ENCODE data around the gene RBCK1.
A peak's percentile ranks its signal among the peaks of the same experiment; 100 is the strongest.
"Not testable (repeated sequence)": the region's sequence is repeated elsewhere in the genome, so short reads cannot be mapped to it uniquely, and the experiment has no call there.

Gene RBCK1

DNA sequence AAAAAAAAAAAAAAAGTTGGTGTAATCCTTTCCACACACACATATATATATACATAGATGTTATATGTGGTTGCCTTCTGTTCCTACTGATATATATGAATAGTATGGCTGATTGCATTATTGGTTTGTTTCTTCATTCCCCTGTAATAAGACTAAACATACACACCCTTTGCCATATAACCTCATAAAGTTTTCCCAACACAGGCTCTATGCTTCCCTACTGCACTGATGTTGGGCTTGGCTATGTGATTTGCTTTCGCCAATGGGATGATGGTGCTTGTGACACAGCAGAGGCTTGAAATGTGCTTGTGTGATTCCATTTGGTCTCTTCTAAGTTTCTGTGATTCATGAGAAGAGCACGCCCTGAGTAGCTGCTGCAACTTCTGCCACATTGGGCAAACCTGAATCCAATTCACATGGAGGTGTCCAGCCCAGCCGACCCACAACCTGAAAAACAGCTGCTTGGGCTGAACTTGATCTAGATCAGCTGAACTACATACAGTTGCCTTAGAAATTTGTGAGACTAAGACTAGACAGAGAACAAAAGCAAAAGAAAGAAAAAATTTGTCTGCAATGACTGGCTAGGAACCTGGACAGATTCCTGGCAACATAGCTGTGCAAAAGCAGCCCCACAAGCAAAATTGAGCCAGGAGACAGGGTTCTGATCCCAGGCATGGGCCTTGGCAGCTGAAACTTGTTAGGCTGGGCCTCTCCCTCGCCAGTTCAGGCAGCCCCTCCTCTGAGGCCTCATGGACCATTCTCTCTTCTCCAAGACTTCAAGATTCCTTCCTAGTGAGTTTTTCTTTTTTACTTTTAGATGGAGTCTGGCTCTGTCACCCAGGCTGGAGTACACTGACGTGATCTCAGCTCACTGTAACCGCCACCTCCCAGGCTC lies 67.6 kb downstream of the RBCK1 start:
- no peak for DNase-seq

DNA sequence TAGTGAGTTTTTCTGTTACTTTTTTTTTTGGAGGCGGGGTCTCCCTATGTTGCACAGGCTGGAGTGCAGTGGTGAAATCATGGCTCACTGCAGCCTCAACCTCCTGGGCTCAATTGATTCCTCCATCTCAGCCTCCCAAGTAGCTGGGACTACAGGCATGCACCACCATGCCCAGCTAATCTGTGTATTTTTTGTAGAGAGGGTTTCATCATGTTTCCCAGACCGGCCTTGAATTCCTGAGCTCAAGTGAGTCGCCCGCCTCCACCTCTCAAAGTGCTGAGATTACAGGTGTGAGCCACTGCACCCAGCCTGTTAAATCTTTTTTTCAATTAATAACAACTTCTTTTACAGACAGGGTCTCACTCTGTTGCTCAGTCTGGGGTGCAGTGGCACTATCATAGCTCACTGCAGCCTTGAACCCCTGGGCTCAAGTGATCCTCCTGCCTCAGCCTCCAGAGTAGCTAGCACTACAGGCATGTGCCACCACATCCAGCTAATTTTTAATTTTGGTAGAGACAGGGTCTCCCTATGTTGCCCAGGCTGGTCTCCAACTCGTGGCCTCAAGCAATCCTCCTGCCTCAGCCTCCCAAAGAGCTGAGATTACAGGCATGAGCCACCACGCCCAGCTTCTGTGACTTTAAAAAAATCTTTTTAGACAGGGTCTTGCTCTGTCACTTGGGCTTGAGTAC lies 68.6 kb downstream of the RBCK1 start:
- not testable (repeated sequence) for DNase-seq

DNA sequence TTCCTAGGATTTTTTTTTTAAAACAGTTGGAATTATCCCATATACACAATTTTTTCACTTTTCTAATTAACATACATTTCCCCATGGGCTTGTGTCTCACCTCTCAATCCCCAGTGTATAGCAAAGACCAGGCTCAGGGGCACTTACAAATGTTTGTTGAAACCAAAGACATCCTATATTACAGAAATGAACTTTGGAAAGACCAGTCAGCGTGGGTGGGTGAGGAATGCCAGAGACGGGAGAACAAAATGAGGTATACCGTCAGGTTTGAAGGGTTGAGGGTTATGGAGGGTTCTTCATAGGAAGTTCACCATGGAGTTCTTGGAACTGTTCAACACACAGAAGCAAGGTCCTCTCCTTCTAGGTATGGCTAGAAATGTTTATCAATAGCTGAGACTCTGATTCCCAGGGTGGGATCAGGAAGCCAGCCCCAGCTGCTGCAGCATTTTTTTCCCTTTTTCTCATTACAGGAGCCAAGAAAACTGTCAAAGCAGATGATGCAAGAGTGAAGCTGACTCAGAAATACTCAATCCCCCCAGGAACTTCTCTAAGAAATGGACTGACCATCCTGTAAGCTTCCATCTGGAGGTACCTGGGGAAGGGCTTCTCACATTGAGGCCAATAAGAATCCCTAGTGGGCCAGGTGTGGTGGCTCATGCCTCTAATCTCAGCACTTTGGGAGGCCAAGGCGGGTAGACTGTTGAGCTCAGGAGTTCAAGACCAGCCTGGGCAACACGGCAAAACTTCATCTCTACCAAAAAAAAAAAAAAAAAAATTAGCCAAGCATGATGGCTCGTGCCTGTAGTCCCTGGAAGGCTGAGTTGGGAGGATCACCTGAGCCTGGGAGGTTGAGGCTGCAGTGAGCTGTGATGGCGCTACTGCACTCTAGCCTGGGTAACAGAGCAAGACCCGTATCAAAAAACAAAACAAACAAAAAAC lies 70.2 kb downstream of the RBCK1 start:
- DNase-seq, result no peak

DNA sequence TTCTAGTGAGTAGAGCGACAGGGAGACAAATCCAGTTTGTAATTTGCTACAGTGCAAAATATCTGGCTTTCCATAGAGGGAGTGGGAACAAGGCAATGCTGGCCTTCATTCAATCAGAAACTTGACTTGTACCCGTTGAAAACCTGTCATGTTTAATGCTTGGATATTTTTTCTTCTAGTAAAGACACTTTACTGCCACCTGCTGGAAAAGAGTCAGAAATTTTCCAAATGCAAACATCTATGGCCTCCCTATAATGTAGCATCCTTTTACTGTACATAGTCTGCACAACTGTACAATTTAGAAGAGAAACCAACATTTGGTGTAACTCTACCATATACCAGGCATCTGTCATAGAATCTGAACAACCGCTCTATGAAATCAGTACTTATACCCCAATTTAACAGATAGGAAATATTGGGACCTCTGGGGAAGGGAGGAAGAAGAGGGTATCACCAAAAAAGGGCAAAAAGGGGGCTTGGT lies 70.9 kb downstream of the RBCK1 start:
- peak; percentile 44 for DNase-seq

DNA sequence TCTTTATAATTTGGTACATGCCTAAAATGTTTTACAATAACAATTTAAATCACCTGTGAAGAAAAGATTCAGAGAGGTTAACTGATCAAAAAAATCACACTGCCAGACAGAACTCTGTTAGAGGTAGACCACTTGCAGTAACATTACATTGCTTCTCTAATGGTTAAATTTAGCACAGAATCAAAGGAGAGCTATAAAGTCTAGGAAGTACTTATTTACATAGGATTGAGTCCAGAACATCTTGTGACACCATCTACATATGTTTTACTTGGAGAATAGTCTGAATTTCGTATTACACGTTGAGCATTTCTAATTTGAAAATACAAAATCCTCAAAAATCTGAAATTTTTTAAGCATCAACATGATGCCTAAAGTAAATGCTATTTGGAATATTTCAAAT lies 71.4 kb downstream of the RBCK1 start:
- no peak for DNase-seq

DNA sequence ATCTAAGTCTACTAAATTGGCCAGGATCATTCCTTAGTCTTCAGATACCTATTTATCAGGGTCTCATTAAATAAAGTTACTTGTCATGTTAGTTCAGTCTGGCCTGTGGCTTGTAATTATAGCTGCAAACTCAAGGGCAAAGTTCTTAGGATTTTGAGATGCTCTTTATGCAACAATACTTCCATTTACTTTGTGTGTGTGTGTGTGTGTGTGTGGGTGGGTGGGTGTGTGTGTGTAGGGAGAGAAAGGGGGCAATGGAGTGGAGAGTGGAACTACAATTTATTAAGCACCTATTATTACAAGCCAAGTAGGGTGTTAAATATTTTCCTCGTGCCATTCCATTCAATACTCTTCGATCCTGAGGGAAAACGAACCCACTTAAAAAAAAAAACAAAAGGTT lies 71.9 kb downstream of the RBCK1 start:
- DNase-seq, result no peak

DNA sequence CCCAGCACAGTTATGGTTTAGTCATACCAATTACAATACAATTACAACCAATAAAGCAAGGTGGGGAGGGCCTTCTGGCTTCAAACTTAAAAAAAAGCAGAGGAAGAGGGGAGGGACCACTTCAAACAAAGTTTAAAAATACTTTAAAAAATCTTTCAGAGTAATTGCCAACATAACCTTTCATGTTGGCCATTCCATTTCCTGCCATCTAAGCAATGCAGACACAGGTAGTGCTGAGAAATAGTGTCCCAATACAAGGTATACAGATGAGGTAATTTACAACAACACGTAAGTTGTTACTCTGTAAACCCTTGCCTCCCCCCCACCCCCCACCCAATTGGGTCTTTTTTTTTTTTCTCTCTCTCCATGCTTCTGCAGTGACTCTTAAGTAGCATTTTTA lies 73.1 kb downstream of the RBCK1 start:
- no peak for DNase-seq
